GM18526 (cell line): ENCODE data around the gene ZNF566.

ENCODE experiments used
- POLR2A ChIP-seq: IDR thresholded peaks from 3 replicates; pipeline ENCODE4 v1.6.1; 2011; ENCODE audit not compliant: insufficient read length; ENCODE audit errors: extremely low read depth

Gene ZNF566

DNA sequence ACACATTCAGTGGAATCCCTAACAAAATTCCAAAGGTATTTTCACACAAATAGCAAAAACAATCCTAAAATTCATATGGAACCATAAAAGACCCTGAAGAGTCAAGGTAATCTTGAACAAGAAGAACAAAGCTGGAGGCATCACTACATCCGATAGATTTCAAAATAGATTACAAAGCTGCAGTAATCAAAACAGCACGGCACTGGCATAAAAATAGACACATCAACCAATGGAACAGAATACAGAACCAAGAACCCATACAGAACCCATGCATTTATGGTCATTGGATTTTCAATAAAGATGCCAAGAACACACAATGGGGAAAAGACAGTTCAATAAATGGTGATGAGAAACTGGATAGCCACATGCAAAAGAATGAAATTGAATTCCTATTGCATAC is 32.5 kb downstream of the ZNF566 start:
- no peak for TF ChIP-seq POLR2A

GRCh38 chr19:36449059-36449670 is 40.2 kb downstream of the ZNF566 start:
- TF ChIP-seq POLR2A: no peak

GRCh38 chr19:36441339-36441738 is 48.0 kb downstream of the ZNF566 start:
- TF ChIP-seq POLR2A: no peak

GRCh38 chr19:36436531-36436930 is 52.8 kb downstream of the ZNF566 start:
- TF ChIP-seq POLR2A: no peak

DNA sequence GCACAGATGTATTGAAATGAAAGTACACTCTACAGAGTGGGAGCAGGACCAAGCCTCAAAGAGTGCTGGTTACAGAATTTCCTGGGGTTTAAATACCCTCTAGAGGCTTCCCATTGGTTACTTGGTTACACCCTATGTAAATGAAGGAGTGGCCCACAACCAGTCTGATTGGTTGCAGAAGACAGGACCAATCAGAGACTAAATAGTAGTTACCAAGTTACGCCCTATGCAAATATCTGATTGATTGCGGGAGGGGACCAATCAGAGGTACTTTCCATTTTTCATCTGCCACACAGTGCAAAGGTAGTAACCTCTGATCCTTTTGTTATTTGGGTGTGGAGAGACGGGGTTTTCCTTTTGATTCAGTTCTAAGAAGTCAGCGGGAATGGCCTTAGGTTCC is 65.4 kb downstream of the ZNF566 start:
- no peak for TF ChIP-seq POLR2A

DNA sequence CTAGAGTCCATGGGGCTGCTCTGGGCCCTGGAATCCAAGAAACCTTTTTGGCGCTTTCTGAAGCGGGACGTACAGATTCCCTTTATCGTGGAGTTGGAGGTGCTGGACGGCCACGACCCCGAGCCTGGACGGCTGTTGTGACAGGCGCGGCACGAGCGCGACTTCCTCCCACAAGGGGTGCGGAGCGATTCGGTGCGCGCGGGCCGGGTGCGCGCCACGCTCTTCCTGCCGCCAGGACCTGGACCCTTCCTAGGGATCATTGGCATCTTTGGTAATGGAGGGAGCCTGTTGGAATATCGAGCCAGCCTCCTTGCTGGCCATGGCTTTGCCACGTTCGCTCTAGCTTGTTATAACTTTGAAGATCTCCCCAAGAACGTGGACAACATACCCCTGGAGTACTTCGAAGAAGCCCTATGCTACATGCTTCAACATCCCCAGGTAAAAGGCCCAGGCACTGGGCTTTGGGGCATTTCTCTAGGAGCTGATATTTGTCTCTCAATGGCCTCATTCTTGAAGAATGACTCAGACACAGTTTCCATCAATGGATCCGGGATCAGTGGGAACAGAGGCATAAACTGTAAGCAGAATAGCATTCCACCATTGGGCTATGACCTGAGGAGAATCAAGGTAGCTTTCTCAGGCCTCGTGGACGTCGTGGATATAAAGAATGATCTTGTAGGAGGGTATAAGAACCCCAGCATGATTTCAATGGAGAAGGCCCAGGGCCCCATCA is 67.4 kb downstream of the ZNF566 start:
- no peak for TF ChIP-seq POLR2A

GRCh38 chr19:36420961-36421748 is 68.2 kb downstream of the ZNF566 start:
- TF ChIP-seq POLR2A: no peak

DNA sequence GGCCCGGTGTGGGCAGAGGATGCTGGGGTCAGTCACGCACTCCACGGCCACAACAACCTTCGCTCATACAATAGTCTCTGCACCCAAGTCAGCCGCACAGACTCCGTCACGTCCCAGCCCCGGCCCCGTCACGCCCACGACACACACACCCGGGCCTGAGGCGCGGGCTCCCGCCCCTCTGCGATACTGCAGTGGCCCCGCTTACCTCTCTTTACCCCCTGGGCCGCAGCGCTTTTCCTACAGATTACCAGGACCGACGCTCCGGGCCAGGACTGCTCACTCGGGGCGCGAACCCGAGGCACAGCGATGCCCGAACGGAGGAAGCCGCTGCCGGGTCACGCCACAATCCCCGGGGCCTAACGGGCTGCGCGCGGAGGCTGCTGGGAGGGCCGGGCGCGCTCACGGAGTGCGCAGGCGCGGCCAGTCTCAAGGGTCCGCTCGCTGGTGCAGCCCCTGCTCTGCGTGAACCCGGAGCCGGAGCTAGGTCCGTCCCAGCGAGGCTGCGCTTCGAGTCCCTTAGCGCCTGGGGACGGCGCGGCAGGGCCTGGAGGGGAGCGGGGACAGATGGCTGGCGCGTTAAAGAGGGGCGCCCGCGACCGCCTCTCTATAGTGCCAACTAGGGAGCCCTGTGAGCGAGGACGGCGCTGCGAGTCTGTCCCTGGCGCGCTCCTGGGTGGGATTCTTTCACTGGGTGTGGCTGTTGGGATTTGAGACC is 70.9 kb downstream of the ZNF566 start, which contains the start of gene ZFP82:
ZFP82 (minus strand) TSS at position 358 of the 715 bp plus-strand sequence. CDS start 8,855 bp downstream, outside the sequence.
- TF ChIP-seq POLR2A: peak; percentile 80

GRCh38 chr19:36417752-36418286 is 71.5 kb downstream of the ZNF566 start:
- TF ChIP-seq POLR2A: no peak

DNA sequence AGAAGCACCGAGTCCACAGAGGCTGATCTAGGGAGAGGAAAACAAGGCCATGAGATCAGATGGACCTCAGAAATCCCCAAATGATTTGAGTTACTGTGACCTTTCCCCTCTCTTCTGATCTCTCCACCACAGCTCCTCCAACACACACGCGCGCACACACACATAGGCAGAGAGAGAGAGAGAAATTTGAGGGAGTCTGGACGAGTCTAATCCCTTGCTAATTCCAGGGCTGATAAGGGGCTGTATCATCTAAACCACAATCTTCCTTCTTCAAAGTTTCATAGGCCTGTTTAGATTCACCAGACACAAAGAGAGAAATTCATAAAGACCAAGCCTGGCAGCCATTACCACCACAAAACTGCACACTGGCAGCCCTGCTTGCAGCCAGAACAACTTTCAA is 79.5 kb downstream of the ZNF566 start:
- TF ChIP-seq POLR2A: no peak

GRCh38 chr19:36408101-36408500 is 81.3 kb downstream of the ZNF566 start:
- no peak for TF ChIP-seq POLR2A

GRCh38 chr19:36404498-36404897 is 84.9 kb downstream of the ZNF566 start:
- TF ChIP-seq POLR2A: no peak

- TF ChIP-seq POLR2A: no peak
Measured at GRCh38 chr19:36401475-36401874, 87.9 kb downstream of the ZNF566 start.

GRCh38 chr19:36398571-36398970 is 90.8 kb downstream of the ZNF566 start:
- TF ChIP-seq POLR2A: no peak
